D721Med (cell line): ENCODE measurements around the gene ABTB2.

Source experiments
- DNase-seq: peaks from one replicate; pipeline ENCODE4 v3.0.0; 2011; ENCODE audit warnings: low spot score; ENCODE audit not compliant: insufficient read length
- FAIRE-seq: peaks from 2 replicates; lab custom pipeline; 2011; peaks lifted over from hg19 to GRCh38; lab: Jason Lieb, UNC
- TF ChIP-seq, protein P1 (sequence below): IDR thresholded peaks from 2 replicates; pipeline ENCODE4 v1.5.1; 2012; ENCODE audit warnings: mild to moderate bottlenecking, control low read depth; ENCODE audit not compliant: insufficient read depth; ENCODE audit errors: missing control alignments

Gene ABTB2

GRCh38 chr11:34349882-34350281 is 7.9 kb downstream of the ABTB2 start:
- DNase-seq (no peak), FAIRE-seq (no peak)
- TF ChIP-seq, protein P1, sequence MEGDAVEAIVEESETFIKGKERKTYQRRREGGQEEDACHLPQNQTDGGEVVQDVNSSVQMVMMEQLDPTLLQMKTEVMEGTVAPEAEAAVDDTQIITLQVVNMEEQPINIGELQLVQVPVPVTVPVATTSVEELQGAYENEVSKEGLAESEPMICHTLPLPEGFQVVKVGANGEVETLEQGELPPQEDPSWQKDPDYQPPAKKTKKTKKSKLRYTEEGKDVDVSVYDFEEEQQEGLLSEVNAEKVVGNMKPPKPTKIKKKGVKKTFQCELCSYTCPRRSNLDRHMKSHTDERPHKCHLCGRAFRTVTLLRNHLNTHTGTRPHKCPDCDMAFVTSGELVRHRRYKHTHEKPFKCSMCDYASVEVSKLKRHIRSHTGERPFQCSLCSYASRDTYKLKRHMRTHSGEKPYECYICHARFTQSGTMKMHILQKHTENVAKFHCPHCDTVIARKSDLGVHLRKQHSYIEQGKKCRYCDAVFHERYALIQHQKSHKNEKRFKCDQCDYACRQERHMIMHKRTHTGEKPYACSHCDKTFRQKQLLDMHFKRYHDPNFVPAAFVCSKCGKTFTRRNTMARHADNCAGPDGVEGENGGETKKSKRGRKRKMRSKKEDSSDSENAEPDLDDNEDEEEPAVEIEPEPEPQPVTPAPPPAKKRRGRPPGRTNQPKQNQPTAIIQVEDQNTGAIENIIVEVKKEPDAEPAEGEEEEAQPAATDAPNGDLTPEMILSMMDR = no peak

GRCh38 chr11:34348919-34349318 is 8.9 kb downstream of the ABTB2 start:
- FAIRE-seq = no peak
- TF ChIP-seq, protein P1 = no peak
- DNase-seq = no peak

- DNase-seq = no peak
- TF ChIP-seq, protein P1 = no peak
- FAIRE-seq = no peak
Observed at GRCh38 chr11:34348096-34348495, 9.7 kb downstream of the ABTB2 start.

- FAIRE-seq (no peak), DNase-seq (no peak)
- TF ChIP-seq, protein P1 = no peak
Observed at GRCh38 chr11:34346551-34346950, 11.3 kb downstream of the ABTB2 start.

DNA sequence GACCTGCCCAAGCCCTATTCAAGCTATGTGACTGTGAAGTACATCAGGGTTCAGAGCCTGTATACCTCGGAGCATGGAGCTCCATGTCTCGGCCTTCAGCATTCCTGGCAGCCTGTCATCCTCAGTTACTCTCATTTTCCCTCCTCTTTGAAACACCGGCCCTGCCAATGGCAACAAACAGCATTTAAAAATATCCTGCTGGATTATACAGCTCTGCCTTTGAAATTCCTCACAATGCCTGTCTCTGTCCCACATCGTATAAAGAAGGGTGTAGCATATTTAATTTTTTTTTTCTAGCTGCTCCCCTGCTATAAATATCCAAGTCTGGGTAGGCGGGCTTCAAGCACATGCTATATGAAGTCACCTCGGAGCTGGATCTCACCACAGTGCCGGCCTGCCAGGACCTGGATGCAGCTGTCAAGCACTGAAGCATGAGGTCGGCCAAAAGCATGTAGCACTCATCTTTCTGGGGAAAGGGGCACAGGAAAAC is 11.8 kb downstream of the ABTB2 start:
- FAIRE-seq (no peak), DNase-seq (no peak)
- TF ChIP-seq, protein P1 = no peak

GRCh38 chr11:34345540-34345876 is 12.3 kb downstream of the ABTB2 start:
- TF ChIP-seq, protein P1 = no peak
- DNase-seq (no peak), FAIRE-seq (no peak)

GRCh38 chr11:34344768-34345539 is 12.9 kb downstream of the ABTB2 start:
- FAIRE-seq = no peak
- TF ChIP-seq, protein P1 = no peak
- DNase-seq = no peak
